ENCODE data around the gene TMEM208. TPM values are rescaled to one million over a fixed set of nuclear protein-coding genes. Genes with fewer than 3 reads are reported as not detected.
A peak's percentile ranks its signal among the peaks of the same experiment; 100 is the strongest.

Gene TMEM208
- total and polyA plus RNA-seq, 2 of the 13 experiments (the other 11 are each of a cell fraction or from before 2014, with no cell fraction given) = 58.8 to 72.9 TPM

- TF ChIP-seq IRX3 (CRISPR knock-in tag; IDR thresholded peaks at IDR 0.05; ENCODE audit: borderline replicate concordance, low read depth) (peak; percentile 50; the same call in 1 of the 2 replicates), SYNCRIP (IDR thresholded peaks at IDR 0.05; ENCODE audit: insufficient read depth, low read depth, low read length) (no peak), KAT8 (CRISPR knock-in tag; IDR thresholded peaks at IDR 0.05) (peak; percentile 98), HNF4G (IDR thresholded peaks at IDR 0.05; ENCODE audit: borderline replicate concordance, low read depth, low read length) (peak; percentile 34; the same call in 1 of the 2 replicates), HNF4G (CRISPR knock-in tag; IDR thresholded peaks at IDR 0.05; ENCODE audit: borderline replicate concordance, low read depth) (peak; percentile 75; the same call in 1 of the 2 replicates), PHF20 (CRISPR knock-in tag; IDR thresholded peaks at IDR 0.05) (peak; percentile 95), ZNF616 (CRISPR knock-in tag; IDR thresholded peaks at IDR 0.05; ENCODE audit: low read depth) (no peak), MYPOP (CRISPR knock-in tag; IDR thresholded peaks at IDR 0.05) (peak; percentile 78), NONO (IDR thresholded peaks at IDR 0.05) (no peak), NONO (CRISPR knock-in tag; conservative IDR thresholded peaks at IDR 0.05) (peak; percentile 90), MTERF4 (CRISPR knock-in tag; IDR thresholded peaks at IDR 0.05) (peak; percentile 77), SKI (IDR thresholded peaks at IDR 0.05; ENCODE audit: partially characterized antibody) (peak; percentile 80), SAFB2 (CRISPR knock-in tag; IDR thresholded peaks at IDR 0.05; ENCODE audit: borderline replicate concordance, low read depth) (peak; percentile 51; the same call in 1 of the 2 replicates), BCL3 (CRISPR knock-in tag; IDR thresholded peaks at IDR 0.05) (no peak; the same call in 1 of the 2 replicates), STAT6 (CRISPR knock-in tag; IDR thresholded peaks at IDR 0.05; ENCODE audit: borderline replicate concordance) (no peak), ZNF225 (CRISPR knock-in tag; IDR thresholded peaks at IDR 0.05) (peak; percentile 88)
- TF ChIP-seq, protein P1, sequence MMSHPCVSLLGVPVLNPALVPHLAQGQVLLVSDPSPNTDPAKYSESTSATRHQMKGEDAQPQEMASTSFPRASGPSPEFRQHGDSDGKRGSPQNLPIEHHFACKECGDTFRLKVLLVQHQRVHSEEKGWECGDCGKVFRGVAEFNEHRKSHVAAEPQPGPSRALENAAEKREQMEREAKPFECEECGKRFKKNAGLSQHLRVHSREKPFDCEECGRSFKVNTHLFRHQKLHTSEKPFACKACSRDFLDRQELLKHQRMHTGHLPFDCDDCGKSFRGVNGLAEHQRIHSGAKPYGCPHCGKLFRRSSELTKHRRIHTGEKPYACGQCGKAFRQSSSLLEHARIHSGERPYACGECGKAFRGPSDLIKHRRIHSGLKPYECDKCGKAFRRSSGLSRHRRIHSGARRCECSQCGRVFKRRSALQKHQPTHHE (CRISPR knock-in tag; IDR thresholded peaks at IDR 0.05; ENCODE audit: borderline replicate concordance) = peak; percentile 72; the same call in 1 of the 2 replicates
- TF ChIP-seq, protein P2, sequence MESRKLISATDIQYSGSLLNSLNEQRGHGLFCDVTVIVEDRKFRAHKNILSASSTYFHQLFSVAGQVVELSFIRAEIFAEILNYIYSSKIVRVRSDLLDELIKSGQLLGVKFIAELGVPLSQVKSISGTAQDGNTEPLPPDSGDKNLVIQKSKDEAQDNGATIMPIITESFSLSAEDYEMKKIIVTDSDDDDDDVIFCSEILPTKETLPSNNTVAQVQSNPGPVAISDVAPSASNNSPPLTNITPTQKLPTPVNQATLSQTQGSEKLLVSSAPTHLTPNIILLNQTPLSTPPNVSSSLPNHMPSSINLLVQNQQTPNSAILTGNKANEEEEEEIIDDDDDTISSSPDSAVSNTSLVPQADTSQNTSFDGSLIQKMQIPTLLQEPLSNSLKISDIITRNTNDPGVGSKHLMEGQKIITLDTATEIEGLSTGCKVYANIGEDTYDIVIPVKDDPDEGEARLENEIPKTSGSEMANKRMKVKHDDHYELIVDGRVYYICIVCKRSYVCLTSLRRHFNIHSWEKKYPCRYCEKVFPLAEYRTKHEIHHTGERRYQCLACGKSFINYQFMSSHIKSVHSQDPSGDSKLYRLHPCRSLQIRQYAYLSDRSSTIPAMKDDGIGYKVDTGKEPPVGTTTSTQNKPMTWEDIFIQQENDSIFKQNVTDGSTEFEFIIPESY (CRISPR knock-in tag; IDR thresholded peaks at IDR 0.05) = 0 out of 2 replicates have a peak, but pooled peaks have one; percentile 17
Measured at GRCh38 chr16:67191995-67192681, 34.8 kb upstream of the TMEM208 start, which contains the start of gene E2F4 (continued).

All from HepG2 (cell line).